Cardiac septum (tissue), 1 donor: ENCODE measurements around the gene PLA2G6. TPM values are rescaled to one million over a fixed set of nuclear protein-coding genes. Genes with fewer than 3 reads are reported as not detected.
"Not testable (repeated sequence)": the region's sequence is repeated elsewhere in the genome, so short reads cannot be mapped to it uniquely, and the experiment has no call there.

Experiments used
- DNase-seq: peaks from one replicate; pipeline ENCODE4 v3.0.0-alpha.2; 2020; ENCODE audit warnings: low spot score
- intact Hi-C: fragments of 100-400 bp; cut with DNase I; formaldehyde crosslinking; loops from one replicate; pipeline ENCODE4 v1.14.0; 2022
- total RNA-seq: library from RNA; stranded (reverse); fragmentation: NEBNext Ultra II Directional; extraction: Animal tissue kit (Norgen Biotek cat#: 25700); gene quantifications from one replicate; pipeline ENCODE4 v1.2.1, GENCODE V29; 2021
- donor health status: DM: no; HTN: no; CAD: no.

Gene PLA2G6
- total RNA-seq, 1 donor from 2014 or later = 12.5 TPM

- intact Hi-C loops = no loop called here
- no peak for DNase-seq
Observed at GRCh38 chr22:38081941-38082828, 99.4 kb downstream of the PLA2G6 start.

- intact Hi-C loops = no loop called here
Observed at GRCh38 chr22:38081636-38081940, 100.0 kb downstream of the PLA2G6 start.

GRCh38 chr22:38080850-38081635 lies 100.6 kb downstream of the PLA2G6 start:
- intact Hi-C loops = no loop called here
- no peak for DNase-seq

More at GRCh38 chr22:38081636-38081940, 100.0 kb downstream of the PLA2G6 start:
- DNase-seq = no peak

- intact Hi-C loops = no loop called here
- DNase-seq = no peak
Observed at GRCh38 chr22:38080474-38080849, 101.2 kb downstream of the PLA2G6 start.

- intact Hi-C loops = no loop called here
- DNase-seq = no peak
Observed at GRCh38 chr22:38079804-38080203, 101.8 kb downstream of the PLA2G6 start.

- DNase-seq, intact Hi-C loops: not testable (repeated sequence)
Observed at GRCh38 chr22:38079208-38079607, 102.4 kb downstream of the PLA2G6 start.

GRCh38 chr22:38078046-38078840 lies 103.4 kb downstream of the PLA2G6 start:
- intact Hi-C loops = no loop called here
- no peak for DNase-seq

- intact Hi-C loops = no loop called here
- DNase-seq = no peak
Observed at GRCh38 chr22:38077595-38077994, 104.0 kb downstream of the PLA2G6 start.

- intact Hi-C loops = no loop called here
- no peak for DNase-seq
Observed at GRCh38 chr22:38077096-38077495, 104.5 kb downstream of the PLA2G6 start.

- intact Hi-C loops = no loop called here
- no peak for DNase-seq
Observed at GRCh38 chr22:38075961-38076360, 105.7 kb downstream of the PLA2G6 start.

GRCh38 chr22:38075105-38075825 lies 106.4 kb downstream of the PLA2G6 start:
- intact Hi-C loops = no loop called here

GRCh38 chr22:38074181-38075104 lies 107.2 kb downstream of the PLA2G6 start:
- DNase-seq = no peak
- intact Hi-C loops = no loop called here

More at GRCh38 chr22:38075105-38075825, 106.4 kb downstream of the PLA2G6 start:
- no peak for DNase-seq

GRCh38 chr22:38073150-38074130 lies 108.2 kb downstream of the PLA2G6 start:
- intact Hi-C loops = no loop called here
- no peak for DNase-seq

GRCh38 chr22:38072322-38073149 lies 109.1 kb downstream of the PLA2G6 start:
- no peak for DNase-seq
- intact Hi-C loops = no loop called here

GRCh38 chr22:38071421-38072321 lies 110.0 kb downstream of the PLA2G6 start:
- intact Hi-C loops = no loop called here
- DNase-seq = no peak
